ENCODE data around the gene MOCS2. TPM values are rescaled to one million over a fixed set of nuclear protein-coding genes. Genes with fewer than 3 reads are reported as not detected.
A peak's percentile ranks its signal among the peaks of the same experiment; 100 is the strongest.

MOCS2 gene
- total RNA-seq, 1 donor from 2014 or later, result 31.2 TPM

DNA sequence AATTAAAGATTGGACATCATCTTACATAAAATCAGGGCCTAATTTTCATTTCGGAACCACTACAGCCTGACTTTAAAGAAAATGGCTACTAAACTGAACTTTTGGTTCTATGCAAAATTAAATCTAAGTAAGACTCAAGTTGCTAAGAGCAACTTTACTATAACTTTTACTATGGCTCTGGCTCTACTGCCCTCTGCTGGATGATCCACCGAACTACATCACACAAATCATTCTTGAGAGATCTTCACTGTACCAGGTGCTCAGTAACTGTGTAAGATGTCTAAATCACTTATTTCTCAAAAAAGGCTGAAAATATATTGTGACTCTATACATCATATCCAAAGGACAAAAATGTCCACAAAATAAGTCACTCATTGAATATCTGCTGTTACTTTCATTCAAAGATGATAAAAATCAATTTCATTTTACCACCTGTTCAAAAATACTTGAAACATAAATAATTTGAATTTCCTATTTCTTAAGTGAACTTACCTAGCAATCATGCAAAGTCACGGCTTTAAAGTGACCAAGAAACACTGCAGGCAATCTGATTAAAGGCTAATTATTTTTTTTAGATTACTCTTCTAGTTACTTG is 13.5 kb downstream of the MOCS2 start:
- Mint-ChIP-seq H3K27me3 (ENCODE audit: unreplicated experiment) (no peaks in the 10 kb centered on the region), H3K9me3 (ENCODE audit: unreplicated experiment) (no peaks in the 10 kb centered on the region), H3K4me3 (ENCODE audit: unreplicated experiment) (no peak overlapping the region), H3K36me3 (ENCODE audit: unreplicated experiment) (peaks cover 22% of the 10 kb centered on the region), H3K27ac (ENCODE audit: unreplicated experiment) (no peak overlapping the region), H3K4me1 (ENCODE audit: unreplicated experiment) (peaks cover 23% of the 10 kb centered on the region)
- DNase-seq (ENCODE audit: extremely low spot score, unreplicated experiment), result no peak
- TF ChIP-seq, protein P1, sequence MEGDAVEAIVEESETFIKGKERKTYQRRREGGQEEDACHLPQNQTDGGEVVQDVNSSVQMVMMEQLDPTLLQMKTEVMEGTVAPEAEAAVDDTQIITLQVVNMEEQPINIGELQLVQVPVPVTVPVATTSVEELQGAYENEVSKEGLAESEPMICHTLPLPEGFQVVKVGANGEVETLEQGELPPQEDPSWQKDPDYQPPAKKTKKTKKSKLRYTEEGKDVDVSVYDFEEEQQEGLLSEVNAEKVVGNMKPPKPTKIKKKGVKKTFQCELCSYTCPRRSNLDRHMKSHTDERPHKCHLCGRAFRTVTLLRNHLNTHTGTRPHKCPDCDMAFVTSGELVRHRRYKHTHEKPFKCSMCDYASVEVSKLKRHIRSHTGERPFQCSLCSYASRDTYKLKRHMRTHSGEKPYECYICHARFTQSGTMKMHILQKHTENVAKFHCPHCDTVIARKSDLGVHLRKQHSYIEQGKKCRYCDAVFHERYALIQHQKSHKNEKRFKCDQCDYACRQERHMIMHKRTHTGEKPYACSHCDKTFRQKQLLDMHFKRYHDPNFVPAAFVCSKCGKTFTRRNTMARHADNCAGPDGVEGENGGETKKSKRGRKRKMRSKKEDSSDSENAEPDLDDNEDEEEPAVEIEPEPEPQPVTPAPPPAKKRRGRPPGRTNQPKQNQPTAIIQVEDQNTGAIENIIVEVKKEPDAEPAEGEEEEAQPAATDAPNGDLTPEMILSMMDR (IDR thresholded peaks at IDR 0.05), result peak; percentile 86

DNA sequence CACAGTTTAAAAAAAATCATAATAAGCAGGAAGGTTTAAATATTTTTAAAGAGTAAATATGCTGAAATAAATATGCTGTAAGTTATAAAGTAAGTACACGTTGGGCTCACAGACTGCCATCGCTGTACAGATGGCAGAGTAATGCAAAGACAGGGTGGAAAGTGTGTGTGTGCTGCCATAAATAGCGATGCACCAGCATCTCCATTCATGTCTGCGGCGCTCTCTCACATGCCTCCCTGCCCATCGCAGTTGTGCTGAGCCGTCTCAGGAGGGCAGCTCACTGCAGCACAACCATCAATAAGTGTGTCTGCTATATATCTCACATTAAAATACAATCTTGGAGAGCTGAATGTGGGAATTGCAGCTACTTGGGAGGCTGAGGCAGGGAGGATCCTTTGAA is 14.3 kb downstream of the MOCS2 start:
- TF ChIP-seq, protein P1 (IDR thresholded peaks at IDR 0.05), result no peak
- H3K27me3 Mint-ChIP-seq (ENCODE audit: unreplicated experiment), result no peaks in the 10 kb centered on the region
- DNase-seq (ENCODE audit: extremely low spot score, unreplicated experiment), result no peak
- peaks cover 20% of the 10 kb centered on the region for H3K36me3 Mint-ChIP-seq (ENCODE audit: unreplicated experiment)
- no peak overlapping the region for H3K27ac Mint-ChIP-seq (ENCODE audit: unreplicated experiment)
- no peak overlapping the region for H3K4me3 Mint-ChIP-seq (ENCODE audit: unreplicated experiment)
- peaks cover 29% of the 10 kb centered on the region for H3K4me1 Mint-ChIP-seq (ENCODE audit: unreplicated experiment)
- no peaks in the 10 kb centered on the region for H3K9me3 Mint-ChIP-seq (ENCODE audit: unreplicated experiment)

DNA sequence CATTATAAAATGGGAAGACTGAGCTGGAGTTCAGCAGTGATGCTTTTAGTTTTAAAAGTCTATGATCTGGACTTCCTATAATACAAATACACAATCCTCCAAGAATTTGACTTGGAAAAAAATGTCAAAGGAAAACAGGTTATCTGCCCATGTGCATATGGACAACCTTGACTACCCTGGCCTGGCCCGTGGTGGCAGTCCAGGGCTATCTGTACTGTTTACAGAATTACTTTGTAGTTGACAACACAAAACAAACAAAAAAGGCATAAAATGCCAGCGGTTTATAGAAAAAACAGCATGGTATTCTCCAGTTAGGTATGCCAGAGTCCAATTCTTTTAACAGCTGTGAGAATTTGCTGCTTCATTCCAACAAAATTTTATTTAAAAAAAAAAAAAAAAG is 17.3 kb downstream of the MOCS2 start:
- Mint-ChIP-seq H3K9me3 (ENCODE audit: unreplicated experiment) (no peaks in the 10 kb centered on the region), H3K4me1 (ENCODE audit: unreplicated experiment) (peaks cover 20% of the 10 kb centered on the region), H3K27me3 (ENCODE audit: unreplicated experiment) (no peaks in the 10 kb centered on the region), H3K4me3 (ENCODE audit: unreplicated experiment) (no peak overlapping the region), H3K27ac (ENCODE audit: unreplicated experiment) (no peak overlapping the region), H3K36me3 (ENCODE audit: unreplicated experiment) (peaks cover 2% of the 10 kb centered on the region)
- TF ChIP-seq, protein P1 (IDR thresholded peaks at IDR 0.05), result no peak
- DNase-seq (ENCODE audit: extremely low spot score, unreplicated experiment), result no peak

DNA sequence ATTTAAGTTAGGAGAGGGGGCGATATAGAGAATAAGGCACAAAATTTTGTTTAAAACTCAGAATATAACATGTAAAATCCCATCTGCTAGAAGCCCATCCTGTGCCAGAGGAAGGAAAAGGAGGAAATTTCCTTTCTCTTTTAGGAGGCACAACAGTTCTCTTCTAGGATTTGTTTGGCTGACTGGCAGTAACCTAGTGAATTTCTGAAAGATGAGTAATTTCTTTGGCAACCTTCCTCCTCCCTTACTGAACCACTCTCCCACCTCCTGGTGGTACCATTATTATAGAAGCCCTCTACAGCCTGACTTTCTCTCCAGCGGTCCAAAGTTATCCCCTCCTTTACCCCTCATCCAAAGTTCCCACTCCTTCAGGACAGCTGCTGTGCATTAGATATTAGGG is 18.3 kb downstream of the MOCS2 start:
- Mint-ChIP-seq H3K27ac (ENCODE audit: unreplicated experiment) (no peak overlapping the region), H3K27me3 (ENCODE audit: unreplicated experiment) (no peaks in the 10 kb centered on the region), H3K36me3 (ENCODE audit: unreplicated experiment) (peaks cover 2% of the 10 kb centered on the region), H3K9me3 (ENCODE audit: unreplicated experiment) (no peaks in the 10 kb centered on the region), H3K4me1 (ENCODE audit: unreplicated experiment) (peaks cover 20% of the 10 kb centered on the region), H3K4me3 (ENCODE audit: unreplicated experiment) (no peak overlapping the region)
- DNase-seq (ENCODE audit: extremely low spot score, unreplicated experiment), result no peak
- TF ChIP-seq, protein P1 (IDR thresholded peaks at IDR 0.05), result peak; percentile 30

DNA sequence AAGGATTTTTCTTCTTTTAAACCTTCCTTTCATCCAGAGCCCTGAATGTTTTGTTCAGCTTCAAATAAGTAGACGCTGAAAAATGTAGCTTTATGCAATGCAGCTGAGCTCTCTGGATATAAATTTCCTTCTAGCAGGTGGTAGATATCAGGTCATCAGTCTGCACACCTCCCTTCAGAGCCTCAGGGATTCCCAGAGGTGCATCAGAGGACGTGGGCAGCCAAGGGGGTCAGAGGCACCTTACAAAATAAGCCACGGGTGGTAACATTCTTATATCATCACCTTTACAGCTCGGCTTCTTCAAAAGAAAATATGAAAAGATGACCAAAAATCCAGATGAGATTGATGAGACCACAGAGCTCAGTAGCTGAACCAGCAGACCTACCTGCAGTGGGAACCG is 19.3 kb downstream of the MOCS2 start:
- Mint-ChIP-seq H3K4me1 (ENCODE audit: unreplicated experiment) (peaks cover 19% of the 10 kb centered on the region), H3K36me3 (ENCODE audit: unreplicated experiment) (no peaks in the 10 kb centered on the region), H3K4me3 (ENCODE audit: unreplicated experiment) (no peak overlapping the region), H3K27me3 (ENCODE audit: unreplicated experiment) (no peaks in the 10 kb centered on the region), H3K27ac (ENCODE audit: unreplicated experiment) (no peak overlapping the region), H3K9me3 (ENCODE audit: unreplicated experiment) (no peaks in the 10 kb centered on the region)
- TF ChIP-seq, protein P1 (IDR thresholded peaks at IDR 0.05), result no peak
- DNase-seq (ENCODE audit: extremely low spot score, unreplicated experiment), result no peak

All from osteocyte (in vitro differentiated cells).